ENCODE measurements around the gene OPTC.

Gene OPTC

DNA sequence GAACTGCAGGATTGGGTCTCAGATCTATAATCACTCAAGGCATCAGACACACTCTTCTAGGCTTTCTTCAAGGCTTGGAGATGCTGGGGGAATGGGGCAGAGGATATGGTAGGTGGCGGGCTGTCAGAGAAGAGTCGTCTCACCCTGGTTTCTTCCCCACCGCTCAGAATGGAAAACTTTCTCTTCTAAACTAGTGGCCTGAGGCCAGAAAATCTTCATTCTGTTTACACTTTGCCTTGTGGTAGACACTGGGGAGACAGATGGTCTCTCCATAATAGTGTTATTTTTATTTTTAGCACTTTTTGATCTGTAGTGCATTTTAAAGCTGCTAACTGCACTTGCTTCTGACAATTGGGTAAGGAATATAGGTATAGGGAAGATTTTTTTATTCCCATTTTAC, 15.7 kb upstream of the OPTC start:
- no peak for DNase-seq (ENCODE audit: extremely low read depth, low read depth)
- H3K4me3 ChIP-seq (replicated peaks; ENCODE audit: low read depth, low read length), result no peak overlapping the region
- TF ChIP-seq CTCF (IDR thresholded peaks at IDR 0.05; ENCODE audit: low read depth, low read length, missing control alignments), result no peak

- DNase-seq (ENCODE audit: extremely low read depth, low read depth), result no peak
- no peak overlapping the region for H3K4me3 ChIP-seq (replicated peaks; ENCODE audit: low read depth, low read length)
- no peak for TF ChIP-seq CTCF (IDR thresholded peaks at IDR 0.05; ENCODE audit: low read depth, low read length, missing control alignments)
These were observed 15.0 kb upstream of the OPTC start for GRCh38 chr1:203478986-203479385.

DNA sequence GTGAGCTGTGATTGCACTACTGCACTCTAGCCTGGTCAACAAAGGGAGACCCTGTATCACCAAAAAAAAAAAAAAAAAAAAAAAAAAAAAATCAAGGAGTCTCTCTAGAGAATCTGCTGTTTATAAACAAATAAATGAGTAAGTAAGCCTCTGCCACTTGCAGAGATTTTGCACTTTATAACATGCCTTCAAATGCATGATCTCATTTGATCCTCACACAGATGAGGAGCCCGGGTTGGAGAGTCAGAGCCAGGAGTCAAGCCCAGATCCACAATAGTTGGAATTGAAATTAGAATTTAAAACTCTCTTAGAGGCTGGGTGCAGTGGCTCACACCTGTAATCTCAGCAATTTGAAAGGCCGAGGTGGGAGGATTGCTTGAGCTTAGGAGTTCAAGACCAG, 14.3 kb upstream of the OPTC start:
- no peak overlapping the region for H3K4me3 ChIP-seq (replicated peaks; ENCODE audit: low read depth, low read length)
- no peak for DNase-seq (ENCODE audit: extremely low read depth, low read depth)
- TF ChIP-seq CTCF (IDR thresholded peaks at IDR 0.05; ENCODE audit: low read depth, low read length, missing control alignments), result no peak

DNA sequence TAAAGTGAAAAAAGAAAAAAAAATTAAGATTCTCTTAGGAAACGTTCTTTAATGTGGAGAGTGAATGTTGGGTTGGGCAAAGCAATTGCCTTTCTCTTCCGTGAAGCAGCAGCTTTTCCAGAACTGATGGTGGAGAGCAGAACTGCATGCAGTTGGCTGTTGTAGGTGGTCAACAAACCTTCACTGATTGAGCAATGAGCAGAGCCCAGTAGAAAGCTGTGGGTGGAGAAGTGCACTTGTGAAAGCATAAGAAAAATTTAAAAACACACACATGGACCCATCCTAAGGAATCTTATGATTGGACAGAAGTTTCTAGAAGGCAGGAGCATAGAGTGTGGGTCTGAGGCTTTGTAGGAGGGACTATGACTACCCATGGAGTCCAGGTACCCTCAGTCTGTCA, 13.9 kb upstream of the OPTC start:
- H3K4me3 ChIP-seq (replicated peaks; ENCODE audit: low read depth, low read length), result no peak overlapping the region

GRCh38 chr1:203480525-203481084, 13.3 kb upstream of the OPTC start:
- H3K4me3 ChIP-seq (replicated peaks; ENCODE audit: low read depth, low read length), result no peak overlapping the region
- DNase-seq (ENCODE audit: extremely low read depth, low read depth), result peak; percentile 43
- no peak for TF ChIP-seq CTCF (IDR thresholded peaks at IDR 0.05; ENCODE audit: low read depth, low read length, missing control alignments)

More for the DNA sequence above, 13.9 kb upstream of the OPTC start:
- no peak for TF ChIP-seq CTCF (IDR thresholded peaks at IDR 0.05; ENCODE audit: low read depth, low read length, missing control alignments)
- DNase-seq (ENCODE audit: extremely low read depth, low read depth), result no peak

GRCh38 chr1:203481196-203481595, 12.8 kb upstream of the OPTC start:
- no peak for TF ChIP-seq CTCF (IDR thresholded peaks at IDR 0.05; ENCODE audit: low read depth, low read length, missing control alignments)
- no peak overlapping the region for H3K4me3 ChIP-seq (replicated peaks; ENCODE audit: low read depth, low read length)
- DNase-seq (ENCODE audit: extremely low read depth, low read depth), result no peak
